Mononuclear cell (primary cell): ENCODE data around the gene HHIPL1. TPM values are rescaled to one million over a fixed set of nuclear protein-coding genes. Genes with fewer than 3 reads are reported as not detected.

ENCODE experiments used
- H3K27me3 ChIP-seq: 2 replicates; pipeline ENCODE4 v1.6.0; 2011; ENCODE audit warnings: low read length, control low read depth; ENCODE audit not compliant: insufficient read depth
- H3K4me1 ChIP-seq: 2 replicates; pipeline ENCODE4 v1.5.1; 2011; ENCODE audit warnings: mild to moderate bottlenecking, low read length, control low read depth; ENCODE audit not compliant: insufficient read depth
- H3K4me3 ChIP-seq: 2 replicates; pipeline ENCODE4 v1.5.1; 2011; ENCODE audit warnings: mild to moderate bottlenecking, low read length, moderate library complexity
- H3K9me3 ChIP-seq: 2 replicates; pipeline ENCODE4 v1.5.1; 2011; ENCODE audit warnings: low read depth, mild to moderate bottlenecking, control low read depth, low read length
- total RNA-seq: library from RNA; depleted of rRNA; stranded (reverse); fragments of >200 nt; gene quantifications from one replicate; pipeline ENCODE4 v1.2.3, GENCODE V29; 2012

Gene HHIPL1
- total RNA-seq, 1 donor, result not detected

- Histone ChIP-seq H3K9me3 (no peaks in the 10 kb centered on the region), H3K4me1 (no peaks in the 10 kb centered on the region), H3K4me3 (no peak overlapping the region), H3K27me3 (no peaks in the 10 kb centered on the region)
Measured at GRCh38 chr14:99724939-99725773, 80.2 kb downstream of the HHIPL1 start.

GRCh38 chr14:99725774-99726537 is 81.0 kb downstream of the HHIPL1 start:
- Histone ChIP-seq H3K9me3 (no peaks in the 10 kb centered on the region), H3K4me1 (no peaks in the 10 kb centered on the region), H3K27me3 (peaks cover 2% of the 10 kb centered on the region), H3K4me3 (no peak overlapping the region)

- Histone ChIP-seq H3K4me1 (no peaks in the 10 kb centered on the region), H3K27me3 (peaks cover 2% of the 10 kb centered on the region), H3K9me3 (no peaks in the 10 kb centered on the region), H3K4me3 (no peak overlapping the region)
Measured at GRCh38 chr14:99726538-99727095, 81.7 kb downstream of the HHIPL1 start.

GRCh38 chr14:99727096-99727870 is 82.4 kb downstream of the HHIPL1 start:
- H3K4me3 ChIP-seq, result no peak overlapping the region
- no peaks in the 10 kb centered on the region for H3K9me3 ChIP-seq
- H3K4me1 ChIP-seq, result no peaks in the 10 kb centered on the region
- peaks cover 2% of the 10 kb centered on the region for H3K27me3 ChIP-seq

GRCh38 chr14:99728231-99728920 is 83.4 kb downstream of the HHIPL1 start:
- no peaks in the 10 kb centered on the region for H3K9me3 ChIP-seq
- peaks cover 2% of the 10 kb centered on the region for H3K27me3 ChIP-seq

GRCh38 chr14:99728981-99729451 is 84.1 kb downstream of the HHIPL1 start:
- Histone ChIP-seq H3K27me3 (peaks cover 2% of the 10 kb centered on the region), H3K4me1 (no peaks in the 10 kb centered on the region), H3K4me3 (no peak overlapping the region), H3K9me3 (no peaks in the 10 kb centered on the region)

More at GRCh38 chr14:99728231-99728920, 83.4 kb downstream of the HHIPL1 start:
- no peaks in the 10 kb centered on the region for H3K4me1 ChIP-seq
- H3K4me3 ChIP-seq, result no peak overlapping the region

Other genes starting within 250 kb of the HHIPL1 start
- gene SETD3, start 164.3 kb upstream of the HHIPL1 start, total RNA-seq, result 152 TPM
- gene CCNK, start 163.7 kb upstream of the HHIPL1 start, total RNA-seq, result 131 TPM
- 2.9 TPM for gene CCDC85C, start 40.9 kb upstream of the HHIPL1 start, total RNA-seq
- gene CYP46A1, start 39.2 kb downstream of the HHIPL1 start, total RNA-seq, result 0.10 TPM
- under 0.01 TPM for gene EML1, start 148.3 kb downstream of the HHIPL1 start, total RNA-seq